SHP77 treated with DMSO at 0.1 percent for 48 hours (cell line): ENCODE results near the gene OR4N2.
"Not testable (repeated sequence)": the region's sequence is repeated elsewhere in the genome, so short reads cannot be mapped to it uniquely, and the experiment has no call there.

ENCODE experiments used
- DNase-seq: peaks from one replicate; lab custom pipeline; 2025; lab: John Stamatoyannopoulos, UW

Gene OR4N2

DNA sequence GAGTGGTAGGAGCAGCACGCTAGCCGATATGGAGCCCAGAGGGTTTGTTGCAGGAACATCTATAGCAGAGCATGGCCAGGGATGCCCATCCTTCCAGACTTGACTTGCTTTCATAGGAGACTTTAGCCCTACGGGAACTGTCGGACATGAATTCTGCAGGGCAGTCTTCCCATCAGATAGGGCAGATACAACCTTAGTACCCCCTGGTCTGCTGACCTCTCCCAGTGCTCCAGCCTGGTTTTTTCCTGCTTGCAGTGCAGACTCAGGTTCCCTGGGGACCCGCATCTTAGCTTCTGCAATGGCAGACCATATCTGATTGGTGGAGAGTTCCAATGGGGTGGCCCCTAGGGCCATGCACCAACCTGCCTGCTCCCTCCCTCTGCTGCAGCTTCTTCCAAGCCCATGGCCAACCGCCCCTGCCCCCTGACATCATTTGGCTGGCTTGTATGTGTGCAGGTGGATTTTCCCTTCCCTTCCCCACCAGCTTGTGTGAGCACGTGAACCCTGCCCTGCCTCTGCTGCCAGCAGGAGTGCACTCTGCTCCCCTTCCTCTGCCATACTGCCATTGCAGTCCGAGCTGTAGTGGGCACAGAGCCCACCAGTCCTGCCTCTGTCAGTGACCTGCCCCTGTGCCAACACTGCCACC is 30.8 kb downstream of the OR4N2 start:
- DNase-seq, result not testable (repeated sequence)

DNA sequence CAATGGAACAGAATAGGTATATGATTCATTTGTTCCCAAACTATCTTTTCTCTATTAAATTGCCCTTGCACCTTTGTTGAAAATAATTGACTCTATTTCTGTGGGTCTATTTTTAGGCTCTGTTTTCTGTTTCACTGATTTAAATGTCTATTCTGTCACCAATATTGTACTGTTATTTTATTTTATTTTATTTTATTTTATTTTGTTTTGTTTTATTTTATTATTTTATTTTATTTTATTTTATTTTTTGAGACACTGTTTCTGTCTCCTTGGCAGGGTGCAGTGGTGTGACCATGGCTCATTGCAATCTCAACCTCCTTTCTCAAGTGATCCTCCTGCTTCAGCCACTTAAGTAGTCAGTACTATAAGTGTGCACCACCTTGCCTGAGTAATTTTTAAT is 34.9 kb downstream of the OR4N2 start:
- DNase-seq, result no peak

- DNase-seq, result no peak
These were observed 47.8 kb downstream of the OR4N2 start for GRCh38 chr14:19851365-19851764.

DNA sequence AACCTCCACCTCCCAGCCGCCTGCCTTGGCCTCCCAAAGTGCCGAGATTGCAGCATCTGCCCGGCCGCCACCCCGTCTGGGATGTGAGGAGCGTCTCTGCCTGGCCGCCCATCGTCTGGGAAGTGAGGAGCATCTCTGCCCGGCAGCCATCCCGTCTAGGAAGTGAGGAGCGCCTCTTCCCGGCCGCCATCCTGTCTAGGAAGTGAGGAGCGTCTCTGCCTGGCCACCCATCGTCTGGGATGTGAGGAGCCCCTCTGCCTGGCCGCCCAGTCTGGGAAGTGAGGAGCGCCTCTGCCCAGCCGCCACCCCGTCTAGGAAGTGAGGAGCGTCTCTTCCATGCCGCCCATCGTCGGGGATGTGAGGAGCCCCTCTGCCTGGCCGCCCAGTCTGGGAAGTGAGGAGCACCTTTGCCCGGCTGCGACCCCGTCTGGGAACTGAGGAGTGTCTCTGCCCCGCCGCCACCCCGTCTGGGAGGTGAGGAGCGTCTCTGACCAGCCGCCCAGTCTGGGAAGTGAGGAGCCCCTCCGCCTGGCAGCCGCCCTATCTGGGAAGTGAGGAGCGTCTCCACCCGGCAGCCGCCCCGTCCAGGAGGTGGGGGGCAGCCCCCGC is 62.6 kb downstream of the OR4N2 start:
- not testable (repeated sequence) for DNase-seq

- DNase-seq, result no peak
These were observed 69.6 kb downstream of the OR4N2 start for GRCh38 chr14:19873178-19873577.

DNA sequence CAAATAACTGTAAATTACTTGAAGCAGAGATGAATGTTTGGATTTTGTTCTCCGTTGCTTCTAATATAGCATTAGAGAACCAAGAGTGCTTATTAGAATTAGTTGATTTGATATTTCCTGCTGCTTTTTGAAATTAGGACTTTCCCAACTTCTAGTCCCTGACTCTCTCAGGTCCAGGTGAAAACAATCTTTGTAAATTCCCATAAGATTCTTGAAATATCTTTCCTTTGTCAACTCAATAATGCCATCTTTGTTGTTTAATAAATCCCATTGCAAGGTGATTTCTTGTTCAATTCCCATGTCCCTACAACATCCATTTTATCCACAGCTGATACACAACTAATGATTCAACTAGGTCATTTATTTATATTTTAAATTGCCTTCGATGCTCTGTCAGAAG is 71.3 kb downstream of the OR4N2 start, which contains the start of gene OR4K2:
TSS of gene OR4K2 (plus strand) at position 301 of the 400 bp plus-strand sequence. CDS start 1,126 bp downstream, outside the sequence.
- DNase-seq, result no peak

DNA sequence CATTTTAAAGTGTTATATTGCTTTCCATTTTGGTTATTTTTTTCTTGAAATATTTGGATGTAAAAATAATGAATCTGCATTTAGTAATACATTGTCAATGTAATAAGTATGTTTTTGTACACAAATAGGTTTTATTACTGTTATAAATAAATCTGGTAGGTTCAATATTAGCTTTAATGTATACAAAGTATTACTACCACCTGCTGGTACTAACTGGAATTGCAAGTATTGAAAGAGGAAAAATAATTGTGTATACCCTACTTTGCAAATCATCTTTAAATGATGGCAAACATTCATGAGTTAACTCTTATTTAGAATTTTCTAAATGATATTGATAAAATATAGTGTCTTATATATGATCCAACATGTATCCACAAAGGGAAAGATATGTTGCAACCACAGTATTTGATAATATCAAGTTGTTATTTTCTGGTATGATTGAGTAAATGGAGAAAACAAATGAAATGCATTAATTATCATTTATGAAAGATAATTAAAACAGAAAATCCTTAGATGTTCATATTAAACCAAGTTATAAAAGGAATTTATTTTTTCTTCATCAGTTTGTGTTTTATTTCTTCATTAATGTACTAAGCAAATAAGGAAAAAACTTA is 74.6 kb downstream of the OR4N2 start:
- DNase-seq, result no peak
